Natural killer cell treated with Interleukin-12 subunit alpha and Interleukin-12 subunit beta and Interleukin-15 and Interleukin-18, amount 100 ng/mL, for 72 hours (primary cell): ENCODE measurements around the gene PHF11. TPM values are rescaled to one million over a fixed set of nuclear protein-coding genes. Genes with fewer than 3 reads are reported as not detected.
"Not testable (repeated sequence)": the region's sequence is repeated elsewhere in the genome, so short reads cannot be mapped to it uniquely, and the experiment has no call there.

Source experiments
- ATAC-seq, 2 donors: fragments of 150-1000 bp; cut with Tn5 transposase in 1 of 2; sonication (Bioruptor Pico), chemical (Tn5 transposase) in 1 of 2; 2 replicates each; pipeline ENCODE4 v1.10.0; 2021
- DNase-seq: peaks from one replicate; pipeline ENCODE4 v3.0.0; 2022; ENCODE audit warnings: low spot score
- H3K27ac Mint-ChIP-seq, 2 donors: 1 replicate in 1 of 2; 2 replicates in 1 of 2; pipeline ENCODE4 v1.8.0; 2022; ENCODE audit warnings: mixed read lengths in 2 of 2, mild to moderate bottlenecking in 1 of 2, moderate library complexity in 1 of 2
- H3K27me3 Mint-ChIP-seq, 2 donors: 1 replicate in 1 of 2; 2 replicates in 1 of 2; pipeline ENCODE4 v1.8.0; 2022; ENCODE audit warnings: mixed read lengths in 2 of 2
- H3K36me3 Mint-ChIP-seq: one replicate; pipeline ENCODE4 v1.8.0; 2022; ENCODE audit warnings: mixed read lengths
- H3K4me1 Mint-ChIP-seq, 2 donors: 1 replicate in 1 of 2; 2 replicates in 1 of 2; pipeline ENCODE4 v1.8.0; 2022; ENCODE audit warnings: low read depth in 2 of 2, mixed read lengths in 2 of 2, mild to moderate bottlenecking in 1 of 2
- H3K4me3 Mint-ChIP-seq: one replicate; pipeline ENCODE4 v1.8.0; 2022; ENCODE audit warnings: mixed read lengths
- H3K9me3 Mint-ChIP-seq: 2 replicates; pipeline ENCODE4 v1.8.0; 2022; ENCODE audit warnings: mixed read lengths
- total RNA-seq, 2 donors: library from RNA; stranded (reverse); gene quantifications; one replicate each; pipeline ENCODE4 v1.2.3, GENCODE V29; 2022

The PHF11 gene
- total RNA-seq, 2 donors from 2014 or later, result 58.2 to 78.2 TPM

DNA sequence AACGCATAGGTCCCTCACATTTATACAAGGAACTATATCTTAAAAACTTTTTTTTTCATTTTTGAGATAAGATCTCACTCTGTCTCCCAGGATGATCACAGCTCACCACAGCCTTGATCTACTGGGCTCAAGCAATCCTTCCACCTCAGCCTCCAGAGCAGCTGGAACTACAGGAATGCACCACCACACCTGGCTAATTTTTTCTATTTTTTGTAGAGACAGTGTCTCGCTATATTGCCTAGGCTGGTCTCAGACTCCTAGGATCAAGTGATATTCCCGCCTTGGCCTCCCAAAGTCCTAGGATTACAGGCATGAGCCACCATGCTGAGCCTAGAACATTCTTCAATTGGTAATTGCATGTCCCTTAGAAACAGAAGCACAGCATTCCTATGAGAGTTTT, 47.9 kb downstream of the PHF11 start:
- Mint-ChIP-seq H3K4me1 (peaks cover 0 to 2% of the 10 kb centered on the region in 2 donors), H3K9me3 (no peaks in the 10 kb centered on the region), H3K36me3 (peaks cover 18% of the 10 kb centered on the region), H3K27ac (no peak overlapping the region), H3K27me3 (no peaks in the 10 kb centered on the region), H3K4me3 (no peak overlapping the region)
- no peak for ATAC-seq
- DNase-seq, result no peak

DNA sequence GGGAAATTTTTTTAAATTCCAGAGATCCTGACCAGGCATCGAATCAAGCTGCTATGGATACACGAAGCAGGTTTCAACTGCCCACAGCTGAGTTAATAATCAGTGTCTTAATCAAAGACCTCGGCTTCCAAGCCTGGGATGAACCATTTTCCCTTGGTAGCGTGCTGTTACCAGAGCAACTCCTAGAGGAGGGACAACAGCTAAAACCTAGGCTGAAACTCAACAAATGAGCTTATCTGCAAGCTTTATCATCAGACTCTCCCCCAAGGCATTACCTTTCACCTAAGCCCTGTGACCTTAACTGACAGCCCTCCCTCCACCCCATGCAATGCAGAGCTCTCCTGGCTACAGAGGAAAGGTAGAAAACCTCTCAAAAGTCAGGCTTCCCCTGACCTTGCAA, 49.9 kb downstream of the PHF11 start:
- no peak for ATAC-seq
- H3K36me3 Mint-ChIP-seq, result peaks cover 12% of the 10 kb centered on the region
- no peak overlapping the region for H3K4me3 Mint-ChIP-seq
- no peaks in the 10 kb centered on the region for H3K27me3 Mint-ChIP-seq
- H3K9me3 Mint-ChIP-seq, result no peaks in the 10 kb centered on the region
- H3K4me1 Mint-ChIP-seq, result no peaks in the 10 kb centered on the region
- H3K27ac Mint-ChIP-seq, result no peak overlapping the region
- DNase-seq, result no peak

DNA sequence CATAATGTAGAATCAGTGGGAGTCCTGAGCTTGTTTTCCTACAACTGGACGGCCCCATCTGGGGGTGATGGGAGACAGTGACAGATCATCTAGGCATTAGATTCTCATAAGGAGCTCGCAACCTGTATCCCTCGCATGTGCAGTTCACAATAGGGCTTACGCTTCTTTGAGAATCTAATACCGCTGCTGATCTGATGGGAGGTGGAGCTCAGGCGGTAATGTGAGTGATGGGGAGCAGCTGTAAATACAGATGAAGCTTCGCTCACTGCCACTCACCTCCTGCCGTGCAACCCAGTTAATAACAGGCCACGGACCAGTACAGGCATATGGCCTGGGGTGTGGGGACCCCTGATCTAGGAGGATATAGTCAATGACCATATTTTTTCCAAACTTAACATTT, 50.8 kb downstream of the PHF11 start:
- Mint-ChIP-seq H3K4me1 (no peaks in the 10 kb centered on the region), H3K9me3 (no peaks in the 10 kb centered on the region), H3K27ac (no peak overlapping the region), H3K36me3 (peaks cover 10% of the 10 kb centered on the region), H3K27me3 (no peaks in the 10 kb centered on the region), H3K4me3 (no peak overlapping the region)
- DNase-seq (no peak), ATAC-seq (no peak)

DNA sequence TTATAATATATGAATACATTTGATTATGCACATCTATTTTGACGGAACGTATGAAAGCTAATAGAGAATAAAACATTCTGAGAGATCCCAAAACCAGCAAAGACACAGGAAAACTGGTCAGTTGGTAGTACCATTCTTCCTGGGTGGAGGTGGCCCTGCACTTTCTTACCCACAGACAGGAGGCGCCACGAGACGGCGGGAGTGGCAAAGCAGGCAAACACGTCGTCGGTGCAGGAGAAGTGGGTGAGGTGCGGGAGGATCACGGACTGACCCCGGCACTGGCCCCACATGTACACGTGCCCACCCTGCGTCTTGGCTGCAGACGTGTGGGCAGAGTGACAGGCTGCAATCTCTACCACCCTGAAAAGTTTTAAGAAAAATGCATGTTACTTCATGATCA, 53.5 kb downstream of the PHF11 start:
- Mint-ChIP-seq H3K36me3 (peaks cover 14% of the 10 kb centered on the region), H3K4me1 (no peaks in the 10 kb centered on the region), H3K4me3 (no peak overlapping the region), H3K27ac (no peak overlapping the region), H3K9me3 (no peaks in the 10 kb centered on the region), H3K27me3 (no peaks in the 10 kb centered on the region)
- ATAC-seq, result no peak
- no peak for DNase-seq

DNA sequence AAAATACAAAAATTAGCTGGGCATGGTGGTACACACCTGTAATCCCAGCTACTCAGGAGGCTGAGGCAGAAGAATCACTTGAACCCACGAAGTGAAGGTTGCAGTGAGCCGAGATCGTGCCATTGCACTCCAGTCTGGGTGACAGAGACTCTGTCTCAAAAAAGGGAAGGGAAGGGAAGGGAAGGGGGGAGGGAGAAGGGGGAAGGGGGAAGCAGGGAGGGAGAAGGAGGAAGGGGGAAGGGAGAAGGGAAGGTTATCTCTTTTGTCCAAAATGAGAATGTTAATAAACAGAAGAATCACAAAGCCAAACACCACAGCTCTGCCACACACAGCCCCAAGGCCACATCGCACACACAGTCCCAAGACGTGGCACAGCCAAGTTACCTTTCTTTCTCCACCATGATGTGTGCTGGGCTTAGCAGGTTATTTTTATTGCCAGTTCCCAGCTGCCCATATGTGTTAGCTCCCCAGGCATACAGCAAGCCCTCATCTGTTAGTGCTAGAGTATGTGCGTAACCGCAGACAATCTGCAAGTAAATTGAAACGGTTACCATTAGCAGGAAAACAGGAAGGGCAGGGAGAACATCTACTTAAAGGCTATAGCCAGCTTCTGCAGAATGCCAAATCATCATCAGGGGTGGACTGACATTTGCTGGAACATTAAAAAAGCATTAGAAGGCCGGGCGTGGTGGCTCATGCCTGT, 55.3 kb downstream of the PHF11 start:
- Mint-ChIP-seq H3K27me3 (no peaks in the 10 kb centered on the region), H3K4me1 (no peaks in the 10 kb centered on the region), H3K9me3 (no peaks in the 10 kb centered on the region), H3K27ac (peak overlapping the region in 1 of 2 donors; percentile 20), H3K36me3 (peaks cover 10% of the 10 kb centered on the region), H3K4me3 (no peak overlapping the region)
- no peak for DNase-seq
- no peak for ATAC-seq

DNA sequence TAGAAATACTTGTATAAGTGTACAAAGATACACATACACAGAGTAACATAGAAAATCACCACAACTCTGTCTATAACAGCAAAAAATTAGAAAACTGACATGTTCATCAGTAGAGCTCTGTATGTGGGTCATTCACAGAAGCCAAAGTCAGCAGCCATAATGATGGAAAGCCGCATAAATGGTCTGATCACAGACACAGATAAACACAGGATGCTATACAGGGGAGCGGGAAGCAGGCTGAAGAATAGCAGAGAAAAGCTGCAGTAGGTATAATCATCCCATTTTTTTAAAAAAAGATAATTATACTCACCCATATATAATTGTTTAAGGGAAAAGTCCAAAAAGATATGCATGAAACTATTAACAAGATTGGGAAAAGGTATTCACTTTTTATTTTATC, 58.1 kb downstream of the PHF11 start:
- Mint-ChIP-seq H3K4me1 (no peaks in the 10 kb centered on the region), H3K27ac (no peak overlapping the region), H3K36me3 (peaks cover 9% of the 10 kb centered on the region), H3K27me3 (no peaks in the 10 kb centered on the region), H3K4me3 (no peak overlapping the region), H3K9me3 (no peaks in the 10 kb centered on the region)
- DNase-seq (no peak), ATAC-seq (no peak)

DNA sequence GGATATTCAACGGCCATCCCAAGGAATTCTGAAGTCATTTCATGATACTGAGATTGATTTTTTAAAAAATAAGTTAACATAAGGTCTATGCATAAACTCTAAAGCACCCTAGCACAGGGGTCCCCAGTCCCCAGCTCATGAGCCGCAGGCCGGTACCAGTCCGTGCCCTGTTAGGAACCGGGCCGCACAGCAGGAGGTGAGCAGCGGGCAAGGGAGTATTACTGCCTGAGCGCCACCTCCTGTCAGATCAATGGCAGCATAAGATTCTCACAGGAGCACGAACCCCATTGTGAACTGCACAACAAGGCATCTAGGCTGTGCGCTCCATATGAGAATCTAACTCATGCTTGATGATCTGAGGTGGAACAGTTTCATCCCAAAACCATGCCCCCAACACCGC, 58.6 kb downstream of the PHF11 start:
- peaks cover 9% of the 10 kb centered on the region for H3K36me3 Mint-ChIP-seq

DNA sequence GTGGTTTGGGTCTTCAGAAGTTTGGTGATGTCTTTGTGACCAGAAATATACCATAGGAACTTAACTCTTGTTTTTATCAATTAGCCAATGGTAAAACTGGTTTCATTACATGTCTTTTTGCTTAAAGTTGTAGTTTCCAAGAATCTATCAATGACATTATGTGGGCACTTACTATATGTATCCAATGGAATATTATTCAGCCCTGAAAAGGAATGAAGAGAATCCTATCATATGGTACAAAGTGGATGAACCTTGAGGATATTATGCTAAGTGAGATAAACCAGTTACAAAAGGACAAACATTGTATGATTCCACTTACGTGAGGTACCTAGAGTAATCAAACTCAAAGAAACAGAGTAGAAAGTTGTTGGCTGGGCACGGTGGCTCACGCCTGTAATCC, 63.3 kb downstream of the PHF11 start:
- no peaks in the 10 kb centered on the region for H3K27me3 Mint-ChIP-seq
- no peak for DNase-seq
- H3K36me3 Mint-ChIP-seq, result peaks cover 15% of the 10 kb centered on the region
- no peak overlapping the region for H3K4me3 Mint-ChIP-seq
- H3K27ac Mint-ChIP-seq, result no peak overlapping the region
- ATAC-seq, result no peak
- peaks cover 5 to 6% of the 10 kb centered on the region in 2 donors for H3K4me1 Mint-ChIP-seq
- H3K9me3 Mint-ChIP-seq, result no peaks in the 10 kb centered on the region

More for the DNA sequence above, 58.6 kb downstream of the PHF11 start:
- Mint-ChIP-seq H3K4me3 (no peak overlapping the region), H3K27ac (no peak overlapping the region), H3K9me3 (no peaks in the 10 kb centered on the region), H3K4me1 (no peaks in the 10 kb centered on the region), H3K27me3 (no peaks in the 10 kb centered on the region)
- DNase-seq (no peak), ATAC-seq (no peak)

DNA sequence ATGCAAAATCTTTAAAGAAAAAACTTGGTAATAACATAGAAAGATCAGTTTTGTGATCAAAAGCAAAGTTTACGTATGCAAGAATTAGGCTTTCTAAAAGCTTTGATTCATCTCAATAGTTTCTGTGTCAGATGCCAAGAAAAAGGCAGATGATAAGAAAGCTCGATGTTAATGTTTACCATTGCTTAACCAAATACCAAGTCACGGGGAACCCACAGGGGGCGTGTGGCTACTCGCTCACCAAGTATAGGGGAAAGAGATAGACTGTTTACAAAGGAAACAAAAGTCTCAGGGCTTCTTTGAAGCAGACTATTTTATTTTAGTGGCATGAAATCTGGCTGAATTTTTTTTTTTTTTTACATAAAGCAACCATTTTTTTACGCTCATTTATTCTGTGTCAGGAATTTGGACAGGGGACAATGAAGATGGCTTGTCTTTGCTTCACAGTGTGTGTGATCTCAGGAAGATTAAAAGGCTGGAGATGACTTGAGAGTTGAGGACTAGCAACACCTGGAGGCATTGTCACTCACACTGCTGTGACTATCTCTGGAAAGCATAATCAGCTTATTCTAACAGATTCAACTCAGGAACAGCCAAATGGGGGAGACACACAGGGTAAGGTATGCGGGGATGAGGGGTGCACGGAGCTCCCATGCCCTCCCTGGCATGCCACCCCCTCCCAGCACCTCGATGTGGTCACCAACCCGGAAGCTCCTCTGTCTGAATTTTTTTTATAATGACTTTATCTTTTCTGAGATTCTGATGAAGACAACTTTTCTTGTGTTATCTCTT, 64.7 kb downstream of the PHF11 start:
- Mint-ChIP-seq H3K4me3 (no peak overlapping the region), H3K27ac (no peak overlapping the region), H3K36me3 (peaks cover 15% of the 10 kb centered on the region), H3K9me3 (no peaks in the 10 kb centered on the region), H3K4me1 (peaks cover 5 to 6% of the 10 kb centered on the region in 2 donors), H3K27me3 (no peaks in the 10 kb centered on the region)
- ATAC-seq (no peak), DNase-seq (no peak)

DNA sequence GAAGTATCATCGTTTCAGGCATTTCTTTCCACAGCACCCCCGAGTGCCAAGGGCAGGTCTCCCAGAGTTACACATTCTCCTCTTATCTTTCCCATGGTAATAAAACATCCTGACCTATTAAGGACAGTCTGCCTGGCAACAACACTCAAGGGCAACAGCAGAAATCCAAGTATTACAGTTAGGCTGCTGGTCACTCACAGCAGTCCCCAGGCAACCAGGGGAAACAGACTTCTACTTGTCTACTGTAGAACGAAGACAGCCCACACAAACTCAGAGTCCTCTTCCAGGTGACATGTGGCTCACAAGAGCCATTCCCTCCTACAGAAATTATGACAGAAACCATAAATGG, 65.3 kb downstream of the PHF11 start:
- no peaks in the 10 kb centered on the region for H3K9me3 Mint-ChIP-seq
- no peak for DNase-seq
- no peaks in the 10 kb centered on the region for H3K27me3 Mint-ChIP-seq
- no peak overlapping the region for H3K4me3 Mint-ChIP-seq
- H3K36me3 Mint-ChIP-seq, result peaks cover 15% of the 10 kb centered on the region
- H3K4me1 Mint-ChIP-seq, result peaks cover 5 to 6% of the 10 kb centered on the region in 2 donors
- no peak for ATAC-seq
- H3K27ac Mint-ChIP-seq, result no peak overlapping the region

DNA sequence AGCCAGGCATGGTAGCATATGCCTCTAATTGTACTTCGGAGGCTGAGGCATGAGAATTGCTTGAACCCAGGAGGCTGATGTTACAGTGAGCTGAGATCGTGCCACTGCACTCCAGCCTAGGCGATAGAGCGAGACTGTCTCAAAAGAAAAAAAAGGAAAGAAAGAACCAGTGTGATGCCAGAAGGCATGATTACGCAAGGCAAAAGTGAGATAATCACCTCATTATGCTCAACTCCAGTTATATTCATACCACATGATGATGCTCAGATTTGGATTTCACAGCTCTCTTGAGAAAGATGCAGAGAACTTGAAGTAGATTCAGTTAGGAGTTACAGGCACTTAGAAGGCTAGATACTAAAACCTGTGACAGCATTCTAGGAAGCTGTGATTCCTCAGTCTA, 67.8 kb downstream of the PHF11 start:
- Mint-ChIP-seq H3K9me3 (no peaks in the 10 kb centered on the region), H3K27ac (no peak overlapping the region), H3K27me3 (no peaks in the 10 kb centered on the region), H3K36me3 (peaks cover 14% of the 10 kb centered on the region), H3K4me1 (peaks cover 6 to 8% of the 10 kb centered on the region in 2 donors), H3K4me3 (no peak overlapping the region)
- DNase-seq (no peak), ATAC-seq (no peak)

DNA sequence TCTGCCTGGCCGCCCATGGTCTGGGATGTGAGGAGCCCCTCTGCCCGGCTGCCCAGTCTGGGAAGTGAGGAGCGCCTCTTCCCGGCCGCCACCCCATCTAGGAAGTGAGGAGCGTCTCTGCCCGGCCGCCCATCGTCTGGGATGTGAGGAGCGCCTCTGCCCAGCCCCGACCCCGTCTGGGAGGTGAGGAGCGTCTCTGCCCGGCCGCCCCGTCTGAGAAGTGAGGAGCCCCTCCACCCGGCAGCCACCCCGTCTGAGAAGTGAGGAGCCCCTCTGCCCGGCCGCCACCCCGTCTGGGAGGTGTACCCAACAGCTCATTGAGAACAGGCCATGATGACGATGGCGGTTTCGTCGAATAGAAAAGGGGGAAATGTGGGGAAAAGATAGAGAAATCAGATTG, 69.7 kb downstream of the PHF11 start:
- peaks cover 6 to 13% of the 10 kb centered on the region in 2 donors for H3K4me1 Mint-ChIP-seq
- H3K4me3 Mint-ChIP-seq, DNase-seq, H3K27me3 Mint-ChIP-seq, H3K27ac Mint-ChIP-seq, ATAC-seq, H3K9me3 Mint-ChIP-seq: not testable (repeated sequence)
- peaks cover 14% of the 10 kb centered on the region for H3K36me3 Mint-ChIP-seq

DNA sequence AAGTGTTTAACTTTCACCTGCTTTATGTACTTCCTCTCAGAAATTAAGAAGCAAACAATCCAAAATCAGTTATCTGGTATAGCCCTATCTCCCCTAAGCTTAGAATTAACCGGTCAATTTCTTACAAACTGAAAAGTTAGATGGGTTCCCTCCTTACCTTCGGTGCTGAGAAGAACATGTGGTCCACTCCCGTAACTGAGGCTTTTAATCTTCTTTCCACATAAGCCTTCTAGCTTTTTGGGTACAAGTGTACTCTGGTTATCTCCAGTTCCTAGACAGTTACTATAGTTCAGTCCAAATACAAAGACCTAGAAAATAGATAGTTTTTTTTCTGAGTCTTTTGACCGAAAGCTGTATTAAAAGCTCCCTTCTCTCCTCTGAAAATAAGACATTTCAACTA, 70.7 kb downstream of the PHF11 start:
- Mint-ChIP-seq H3K36me3 (peaks cover 10% of the 10 kb centered on the region), H3K4me3 (no peak overlapping the region), H3K4me1 (peaks cover 9 to 15% of the 10 kb centered on the region in 2 donors), H3K9me3 (no peaks in the 10 kb centered on the region), H3K27me3 (no peaks in the 10 kb centered on the region), H3K27ac (no peak overlapping the region)
- DNase-seq (no peak), ATAC-seq (no peak)

DNA sequence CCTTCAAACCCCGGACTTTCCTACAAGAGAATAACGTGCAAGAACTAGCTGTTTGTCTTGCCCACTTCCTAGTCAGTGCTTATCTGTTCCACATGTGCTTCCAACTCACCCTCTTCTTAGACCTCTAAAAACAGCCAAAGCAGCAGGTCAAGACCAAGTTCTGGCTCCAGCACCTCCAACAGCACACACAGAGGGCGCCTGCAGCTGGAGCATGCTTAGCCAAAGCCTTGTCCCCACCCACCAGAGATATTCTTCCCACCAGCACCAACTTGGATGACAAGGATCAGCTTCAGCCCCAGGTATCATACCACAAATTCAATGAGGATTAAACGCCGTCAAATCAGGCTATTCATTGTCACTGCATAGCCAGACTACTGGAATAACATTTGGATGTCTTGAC, 71.7 kb downstream of the PHF11 start:
- no peaks in the 10 kb centered on the region for H3K9me3 Mint-ChIP-seq
- no peaks in the 10 kb centered on the region for H3K27me3 Mint-ChIP-seq
- DNase-seq (no peak), ATAC-seq (no peak)
- no peak overlapping the region for H3K27ac Mint-ChIP-seq
- H3K4me1 Mint-ChIP-seq, result peaks cover 10 to 15% of the 10 kb centered on the region in 2 donors
- peaks cover 10% of the 10 kb centered on the region for H3K36me3 Mint-ChIP-seq
- no peak overlapping the region for H3K4me3 Mint-ChIP-seq
